ENCODE data around the gene MYCN.

DNA sequence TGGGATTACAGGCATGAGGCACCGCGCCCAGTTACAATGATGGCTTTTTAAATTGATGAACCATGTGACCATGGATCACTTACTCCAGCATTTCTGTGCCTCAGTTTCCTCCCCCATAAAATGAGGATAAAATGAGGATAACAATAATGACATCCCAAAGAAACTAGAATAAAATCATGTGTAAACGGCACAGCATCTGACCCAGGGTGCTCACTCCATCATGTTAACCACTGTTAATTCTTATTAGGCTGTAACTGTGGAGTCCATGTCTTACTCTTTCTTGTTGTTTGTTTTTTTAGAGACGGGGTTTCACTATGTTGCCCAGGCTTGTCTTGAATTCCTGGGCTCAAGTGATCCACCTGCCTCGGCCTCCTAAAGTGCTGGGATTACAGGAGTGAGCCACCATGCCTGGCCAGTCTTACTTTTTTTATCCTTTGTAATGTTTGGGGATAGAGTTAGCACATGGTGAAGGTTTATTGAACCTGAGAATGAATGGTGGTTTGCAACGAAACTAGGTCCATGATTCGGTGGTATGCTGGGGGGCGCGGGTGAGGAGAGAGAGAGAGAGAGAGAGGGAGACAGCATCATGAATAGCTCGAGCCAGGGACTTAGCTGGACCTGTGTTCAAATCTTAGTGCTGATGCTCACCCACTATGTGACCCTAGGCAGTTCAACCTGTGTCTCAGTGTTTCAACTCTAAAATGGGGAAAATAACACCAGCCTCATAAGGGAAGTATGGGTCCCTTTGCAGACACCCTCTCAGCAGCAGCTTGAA, 52.3 kb downstream of the MYCN start:
- TF ChIP-seq CREB1 (IDR thresholded peaks at IDR 0.05; ENCODE audit: low read depth) (no peak), ZBTB7A (IDR thresholded peaks at IDR 0.05; ENCODE audit: low read depth) (no peak), FOXM1 (IDR thresholded peaks at IDR 0.05; ENCODE audit: borderline replicate concordance, low read depth) (no peak), NFIC (IDR thresholded peaks at IDR 0.05) (no peak), EP300 (IDR thresholded peaks at IDR 0.05; ENCODE audit: borderline replicate concordance) (no peak), RAD21 (IDR thresholded peaks at IDR 0.05; ENCODE audit: low read depth) (no peak), TAF1 (IDR thresholded peaks at IDR 0.05; ENCODE audit: low read depth) (no peak), CEBPB (IDR thresholded peaks at IDR 0.05) (no peak)

Measured in Ishikawa (cell line).